Spinal cord (tissue), 10 donors: ENCODE data around the gene RXFP3. TPM values are rescaled to one million over a fixed set of nuclear protein-coding genes. Genes with fewer than 3 reads are reported as not detected.
"Not testable (repeated sequence)": the region's sequence is repeated elsewhere in the genome, so short reads cannot be mapped to it uniquely, and the experiment has no call there.

Source experiments
- DNase-seq, 6 donors: peaks; one replicate each; pipeline versions ENCODE4 v3.0.0 to v3.0.0-alpha.2; 2013 to 2015; ENCODE audit warnings: low spot score in 6 of 6, low read depth in 4 of 6
- H3K27ac ChIP-seq: one replicate; pipeline ENCODE4 v1.5.1; 2013; ENCODE audit warnings: low read depth, low read length, control low read depth
- H3K27me3 ChIP-seq: one replicate; pipeline ENCODE4 v1.6.1; 2013; ENCODE audit warnings: low read length; ENCODE audit not compliant: control insufficient read depth, insufficient read depth
- H3K36me3 ChIP-seq: one replicate; pipeline ENCODE4 v1.6.1; 2013; ENCODE audit warnings: low read length; ENCODE audit not compliant: control insufficient read depth, insufficient read depth
- H3K4me1 ChIP-seq: one replicate; pipeline ENCODE4 v1.6.1; 2013; ENCODE audit warnings: low read length; ENCODE audit not compliant: control insufficient read depth, insufficient read depth
- H3K4me3 ChIP-seq: one replicate; pipeline ENCODE4 v1.5.1; 2013; ENCODE audit warnings: low read depth, low read length, control low read depth
- H3K9me3 ChIP-seq: one replicate; pipeline ENCODE4 v1.6.1; 2013; ENCODE audit warnings: low read length; ENCODE audit not compliant: control insufficient read depth, insufficient read depth
- WGBS: methylation state at CpG from one replicate; pipeline ENCODE4 v1.1.5; 2013; ENCODE audit warnings: missing lambda C conversion rate; ENCODE audit not compliant: insufficient coverage; 5-methylcytosine and 5-hydroxymethylcytosine counted together
- polyA plus RNA-seq, 2 donors: library from polyadenylated mRNA; unstranded; fragments of 120-200 nt; gene quantifications; one replicate each; pipeline ENCODE4 v1.2.1, GENCODE V29; 2013; ENCODE audit not compliant: insufficient read length in 2 of 2
- total RNA-seq, 2 donors: library from RNA; depleted of rRNA in 1 of 2; stranded (reverse); fragments of 120-200 nt in 1 of 2; fragments of >200 nt in 1 of 2; gene quantifications; one replicate each; pipeline versions ENCODE4 v1.2.3 to v1.2.4, GENCODE V29; 2013 to 2014
- donor health status: healthy.

Gene RXFP3
- total and polyA plus RNA-seq, 4 donors: 0.28 to 0.89 (median 0.56) TPM

DNA sequence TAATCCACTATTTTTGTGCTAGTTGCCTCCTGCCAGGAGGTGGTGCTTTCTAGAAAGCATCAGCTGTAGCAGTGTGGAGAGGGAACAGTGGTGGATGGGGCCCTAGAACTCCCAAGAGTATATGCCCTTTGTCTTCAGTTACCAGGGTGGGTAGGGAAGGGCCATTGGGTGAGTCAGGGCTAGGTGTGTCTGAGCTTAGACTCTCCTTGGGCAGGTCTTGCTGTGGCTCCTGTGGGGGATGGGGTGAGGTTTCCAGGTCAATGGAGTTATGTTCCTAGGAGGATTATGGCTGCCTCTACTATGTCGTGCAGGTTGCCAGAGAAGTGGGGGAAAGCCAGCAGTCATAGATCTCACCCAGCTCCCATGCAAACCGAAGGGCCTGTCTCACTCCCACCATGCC is 33.1 kb upstream of the RXFP3 start:
- WGBS: 100% methylated on average over 1 of the region's 2 CpGs
- no peak for DNase-seq

DNA sequence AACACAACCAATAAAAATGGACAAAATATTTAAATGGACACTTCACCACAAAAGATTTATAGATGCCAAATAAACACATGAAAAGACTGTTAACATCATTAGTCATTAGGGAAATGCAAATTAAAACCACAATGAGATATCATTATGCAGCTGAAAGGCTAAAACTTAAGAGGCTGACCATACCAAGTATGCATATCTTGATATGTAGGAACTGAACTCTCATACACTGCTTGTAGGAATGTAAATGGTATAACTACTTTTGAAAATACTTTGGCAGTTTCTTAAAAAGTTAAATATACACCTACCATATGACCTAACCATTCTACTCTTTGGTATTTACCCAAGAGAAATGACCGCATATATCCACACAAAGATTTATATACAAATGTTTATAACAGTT is 30.8 kb upstream of the RXFP3 start:
- Histone ChIP-seq H3K27ac (no peak overlapping the region), H3K4me3 (no peak overlapping the region), H3K4me1 (no peaks in the 10 kb centered on the region), H3K27me3 (no peaks in the 10 kb centered on the region), H3K36me3 (no peaks in the 10 kb centered on the region), H3K9me3 (peaks cover 3% of the 10 kb centered on the region)
- no CpG with 5 or more reads among the region's 1 CpG for WGBS
- DNase-seq: no peak

More for the DNA sequence above, 33.1 kb upstream of the RXFP3 start:
- no peaks in the 10 kb centered on the region for H3K4me1 ChIP-seq
- no peak overlapping the region for H3K27ac ChIP-seq
- no peak overlapping the region for H3K4me3 ChIP-seq
- peaks cover 3% of the 10 kb centered on the region for H3K9me3 ChIP-seq
- H3K27me3 ChIP-seq: no peaks in the 10 kb centered on the region
- H3K36me3 ChIP-seq: no peaks in the 10 kb centered on the region

DNA sequence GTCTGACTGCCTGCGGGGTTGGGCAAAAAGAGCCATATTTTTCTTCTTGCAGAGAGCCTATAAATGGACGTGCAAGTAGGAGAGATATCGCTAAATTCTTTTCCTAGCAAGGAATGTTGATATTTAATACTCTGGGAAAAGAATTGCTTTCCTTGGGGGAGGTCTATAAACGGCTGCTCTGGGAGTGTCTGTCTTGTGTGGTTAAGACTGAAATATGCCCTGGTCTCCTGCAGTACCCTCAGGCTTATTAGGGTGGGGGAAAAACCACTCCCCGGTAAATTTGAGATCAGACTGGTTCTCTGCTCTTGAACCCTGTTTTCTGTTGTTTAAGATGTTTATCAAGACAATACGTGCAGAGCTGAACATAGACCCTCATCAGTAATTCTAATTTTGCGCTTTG is 29.9 kb upstream of the RXFP3 start:
- not testable (repeated sequence) for DNase-seq, H3K27ac ChIP-seq, H3K27me3 ChIP-seq, H3K9me3 ChIP-seq, H3K4me3 ChIP-seq, H3K36me3 ChIP-seq, H3K4me1 ChIP-seq
- 96% methylated on average over 3 of the region's 7 CpGs for WGBS

DNA sequence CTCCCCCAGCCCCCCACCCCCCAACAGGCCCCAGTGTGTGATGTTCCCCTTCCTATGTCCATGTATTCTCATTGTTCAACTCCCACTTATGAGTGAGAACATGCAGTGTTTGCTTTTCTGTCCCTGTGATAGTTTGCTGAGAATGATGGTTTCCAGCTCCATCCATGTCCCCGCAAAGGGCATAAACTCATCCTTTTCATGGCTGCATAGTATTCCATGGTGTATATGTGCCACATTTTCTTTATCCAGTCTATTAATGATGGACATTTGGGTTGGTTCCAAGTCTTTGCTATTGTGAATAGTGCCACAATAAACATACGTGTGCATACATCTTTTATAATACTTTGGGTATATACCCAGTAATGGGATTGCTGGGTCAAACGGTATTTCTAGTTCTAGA is 21.3 kb upstream of the RXFP3 start:
- not testable (repeated sequence) for H3K4me3 ChIP-seq, H3K9me3 ChIP-seq, H3K36me3 ChIP-seq, DNase-seq, H3K27me3 ChIP-seq, H3K27ac ChIP-seq, H3K4me1 ChIP-seq
- no CpG with 5 or more reads among the region's 3 CpGs for WGBS

DNA sequence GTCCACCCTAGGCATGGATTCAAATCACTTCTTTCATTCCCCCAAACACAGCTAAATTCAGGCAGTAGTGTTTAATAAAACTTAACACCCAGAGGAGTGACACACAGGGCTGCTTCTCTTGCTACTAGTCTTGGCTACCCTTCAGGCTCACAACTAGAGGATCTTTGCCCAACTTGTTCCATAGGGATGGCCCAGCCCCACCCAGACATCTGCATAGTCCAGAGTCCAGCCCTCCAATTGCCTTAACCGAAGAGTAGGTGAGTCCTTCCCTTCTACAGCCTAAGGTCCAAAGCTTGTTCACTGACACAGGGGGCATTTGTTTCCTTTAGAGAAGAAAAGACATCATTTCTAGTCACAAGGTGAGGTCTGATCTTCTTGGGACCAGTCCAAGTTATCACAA is 15.2 kb upstream of the RXFP3 start:
- no CpG with 5 or more reads among the region's 1 CpG for WGBS

DNA sequence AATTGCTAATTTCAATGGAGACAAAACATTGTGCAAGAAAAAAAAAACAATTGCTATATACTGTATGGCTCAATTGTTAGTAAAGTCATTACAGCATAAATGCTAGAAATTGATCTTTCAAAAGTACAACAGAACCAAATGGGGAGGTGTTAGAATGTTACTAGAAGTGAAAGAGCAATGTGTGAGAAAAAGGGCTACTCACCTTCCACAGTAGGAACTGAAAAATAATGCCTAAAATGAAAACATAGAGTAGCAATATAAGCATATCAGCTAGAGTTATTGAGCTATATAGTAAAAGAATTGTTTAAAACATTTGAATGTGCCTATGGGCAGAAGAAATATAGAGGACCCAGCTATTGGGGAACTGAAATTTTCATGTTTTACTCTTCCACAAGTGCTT is 10.9 kb upstream of the RXFP3 start:
- Histone ChIP-seq H3K4me3 (no peak overlapping the region), H3K4me1 (no peaks in the 10 kb centered on the region), H3K9me3 (no peaks in the 10 kb centered on the region)

More for the DNA sequence above, 15.2 kb upstream of the RXFP3 start:
- H3K27ac ChIP-seq: no peak overlapping the region
- H3K4me1 ChIP-seq: no peaks in the 10 kb centered on the region
- no peaks in the 10 kb centered on the region for H3K36me3 ChIP-seq
- no peak for DNase-seq
- no peaks in the 10 kb centered on the region for H3K27me3 ChIP-seq
- H3K4me3 ChIP-seq: no peak overlapping the region
- peaks cover 4% of the 10 kb centered on the region for H3K9me3 ChIP-seq

DNA sequence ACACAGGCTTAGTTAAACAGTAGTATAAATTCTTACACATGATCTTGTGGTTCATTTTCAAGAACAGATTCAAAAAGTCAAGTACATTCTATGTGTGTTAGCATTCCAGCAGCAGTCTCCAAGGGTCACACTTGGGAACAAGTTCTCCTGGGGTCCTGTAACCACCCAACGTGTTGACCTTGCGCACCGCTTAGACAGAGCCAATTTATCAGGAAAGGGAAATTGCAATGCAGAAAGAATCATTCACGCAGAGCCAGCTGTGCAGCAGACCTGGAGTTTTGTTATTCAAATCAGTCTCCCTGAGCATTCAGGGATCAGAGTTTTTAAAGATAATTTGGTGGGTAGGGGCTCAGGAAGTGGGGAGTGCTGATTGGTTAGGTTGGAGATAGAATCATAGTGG is 8.5 kb upstream of the RXFP3 start:
- no peak overlapping the region for H3K27ac ChIP-seq
- H3K4me3 ChIP-seq: no peak overlapping the region
- no peaks in the 10 kb centered on the region for H3K27me3 ChIP-seq
- no peak for DNase-seq
- H3K9me3 ChIP-seq: no peaks in the 10 kb centered on the region
- 32% methylated on average over 4 of the region's 4 CpGs for WGBS
- H3K4me1 ChIP-seq: no peaks in the 10 kb centered on the region
- no peaks in the 10 kb centered on the region for H3K36me3 ChIP-seq

More for the DNA sequence above, 10.9 kb upstream of the RXFP3 start:
- Histone ChIP-seq H3K27me3 (no peaks in the 10 kb centered on the region), H3K27ac (no peak overlapping the region), H3K36me3 (no peaks in the 10 kb centered on the region)
- no peak for DNase-seq

DNA sequence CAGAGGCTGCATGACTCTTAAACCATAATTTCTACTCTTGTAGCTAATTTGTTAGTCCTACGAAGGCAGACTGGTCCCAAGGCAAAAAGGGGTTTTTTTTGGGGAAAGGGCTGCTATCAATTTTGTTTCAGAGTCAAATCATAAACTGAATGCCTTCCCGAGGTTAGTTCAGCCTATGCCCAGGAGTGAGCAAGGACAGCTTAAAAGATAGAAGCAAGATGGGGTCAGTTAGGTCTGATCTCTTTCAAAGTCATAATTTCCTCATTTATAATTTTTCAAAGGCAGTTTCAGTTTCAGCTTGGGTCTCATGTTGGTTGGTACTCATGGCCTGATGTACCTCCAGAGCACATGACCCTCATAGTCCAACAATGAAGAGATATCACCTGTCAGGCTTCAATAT is 7.9 kb upstream of the RXFP3 start:
- H3K27ac ChIP-seq: no peak overlapping the region
- H3K36me3 ChIP-seq: no peaks in the 10 kb centered on the region
- DNase-seq: no peak
- no peaks in the 10 kb centered on the region for H3K27me3 ChIP-seq
- WGBS: 63% methylated on average over 1 of the region's 2 CpGs
- no peak overlapping the region for H3K4me3 ChIP-seq
- H3K4me1 ChIP-seq: no peaks in the 10 kb centered on the region
- H3K9me3 ChIP-seq: no peaks in the 10 kb centered on the region

DNA sequence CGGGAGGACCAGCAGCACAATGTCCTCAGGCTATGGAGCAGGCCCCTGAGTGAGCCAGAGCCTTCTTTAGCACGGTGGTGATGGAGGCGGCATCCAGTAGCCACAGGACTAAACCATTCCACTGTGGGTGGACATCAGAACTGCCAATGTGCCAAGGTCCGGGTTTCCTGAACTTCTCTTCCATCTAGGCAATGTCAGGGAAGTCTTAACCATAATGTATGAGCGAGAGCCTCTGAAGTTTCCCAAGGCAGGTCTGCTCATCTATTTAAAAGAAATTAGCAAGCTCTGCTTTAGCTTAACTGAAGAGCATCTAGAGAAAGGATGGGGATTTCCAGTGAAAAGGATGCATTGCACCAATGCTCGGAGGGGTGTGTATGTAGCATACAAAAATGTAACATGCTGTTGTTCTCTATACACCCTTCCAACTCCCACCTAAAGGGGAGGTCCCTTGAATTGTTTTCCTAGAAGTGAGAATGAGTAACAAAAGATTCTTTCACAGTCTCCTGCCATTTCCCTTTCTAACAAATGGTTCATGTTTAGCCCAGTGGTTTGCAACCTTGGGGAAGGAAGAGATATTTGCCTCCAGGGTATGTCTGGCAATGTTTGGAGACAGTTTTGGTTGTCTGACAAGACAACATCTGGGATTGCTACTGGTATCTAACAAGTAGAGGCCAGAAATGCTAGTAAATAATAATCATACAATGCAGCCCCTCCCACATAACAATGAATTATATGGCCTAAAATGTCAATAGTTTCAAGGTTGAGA is 6.1 kb upstream of the RXFP3 start:
- H3K36me3 ChIP-seq: no peaks in the 10 kb centered on the region
- H3K9me3 ChIP-seq: no peaks in the 10 kb centered on the region
- WGBS: 94% methylated on average over 5 of the region's 6 CpGs
- no peak for DNase-seq
- no peaks in the 10 kb centered on the region for H3K27me3 ChIP-seq
- H3K4me3 ChIP-seq: no peak overlapping the region
- no peak overlapping the region for H3K27ac ChIP-seq
- no peaks in the 10 kb centered on the region for H3K4me1 ChIP-seq

DNA sequence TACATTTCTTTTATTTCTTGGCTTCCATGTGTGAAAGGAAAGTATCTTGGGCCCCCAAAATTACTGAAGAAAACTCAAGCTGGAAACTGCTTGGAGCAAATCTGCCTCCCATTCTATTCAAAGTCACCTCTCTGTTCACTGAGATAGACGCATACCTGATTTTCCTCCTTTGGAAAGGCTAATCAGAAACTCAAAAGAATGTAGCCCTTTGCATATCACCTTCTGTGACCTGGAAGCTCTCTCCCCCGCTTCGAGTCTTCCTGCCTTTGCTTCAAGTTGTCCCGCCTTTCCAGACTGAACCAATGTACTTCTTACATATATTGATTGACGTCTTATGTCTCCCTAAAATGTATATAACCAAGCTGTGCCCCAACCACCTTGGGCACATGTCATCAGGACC is 5.0 kb upstream of the RXFP3 start:
- no peaks in the 10 kb centered on the region for H3K36me3 ChIP-seq
- H3K27ac ChIP-seq: no peak overlapping the region
- DNase-seq: no peak
- 81% methylated on average over 5 of the region's 5 CpGs for WGBS
- peaks cover 10% of the 10 kb centered on the region for H3K27me3 ChIP-seq
- no peaks in the 10 kb centered on the region for H3K9me3 ChIP-seq
- H3K4me3 ChIP-seq: no peak overlapping the region
- peaks cover 4% of the 10 kb centered on the region for H3K4me1 ChIP-seq
